GM19397 (cell line): Measurements from ENCODE around the gene FRMD4A.
"Not testable (repeated sequence)": the region's sequence is repeated elsewhere in the genome, so short reads cannot be mapped to it uniquely, and the experiment has no call there.

Source experiments
- ATAC-seq: cut with Tn5 transposase; IDR thresholded peaks from one replicate; pipeline ENCODE4 v1.9.1; 2021; ENCODE audit warnings: mild to moderate bottlenecking, moderate library complexity; ENCODE audit not compliant: unreplicated experiment

Gene FRMD4A

DNA sequence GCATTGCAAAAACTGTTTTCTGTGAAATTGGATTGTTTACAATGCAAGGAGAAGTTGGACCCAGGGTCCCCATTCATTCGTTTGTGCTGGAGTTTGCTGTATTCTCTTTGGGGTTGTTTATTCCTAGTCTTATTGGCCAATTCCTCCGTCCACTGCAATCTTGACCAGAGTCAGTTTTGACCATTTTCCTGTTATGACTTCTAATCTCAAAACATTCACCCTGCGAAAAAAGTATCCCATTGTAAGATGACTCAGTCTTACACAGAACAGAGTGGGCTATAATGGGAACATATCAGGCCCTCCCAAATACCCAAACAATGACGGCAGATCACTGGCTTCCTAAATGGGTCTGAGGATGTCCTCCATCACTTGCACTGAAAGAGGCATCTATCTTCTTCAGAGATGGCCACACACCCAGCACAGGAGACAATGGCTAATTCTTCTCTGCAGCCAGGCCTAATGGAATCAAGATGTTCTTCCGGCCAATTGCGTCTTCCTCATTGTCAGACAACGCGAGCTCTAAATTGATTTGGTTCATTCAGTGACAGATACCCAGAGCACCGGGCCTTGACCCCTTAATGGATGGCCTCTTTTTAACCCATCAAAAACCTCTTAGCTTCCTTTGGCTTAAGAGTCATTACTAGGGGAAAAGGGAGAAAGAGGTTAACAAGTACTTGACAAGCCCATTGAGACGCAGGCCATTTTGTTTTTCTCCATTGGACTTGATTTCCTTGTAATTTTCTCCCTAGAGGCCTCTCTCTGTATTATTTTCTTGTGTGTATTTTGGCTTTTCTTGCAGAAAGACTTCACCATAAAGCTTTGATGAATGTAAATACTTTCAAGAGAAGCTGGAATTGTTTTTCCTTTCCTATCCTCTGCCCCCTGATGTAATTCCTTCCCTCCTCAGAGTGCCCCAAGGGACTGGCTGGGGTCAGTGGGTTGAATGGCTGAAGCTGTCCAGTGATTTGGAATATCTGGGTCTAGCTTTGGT is 614.3 kb downstream of the FRMD4A start:
- no peak for ATAC-seq

DNA sequence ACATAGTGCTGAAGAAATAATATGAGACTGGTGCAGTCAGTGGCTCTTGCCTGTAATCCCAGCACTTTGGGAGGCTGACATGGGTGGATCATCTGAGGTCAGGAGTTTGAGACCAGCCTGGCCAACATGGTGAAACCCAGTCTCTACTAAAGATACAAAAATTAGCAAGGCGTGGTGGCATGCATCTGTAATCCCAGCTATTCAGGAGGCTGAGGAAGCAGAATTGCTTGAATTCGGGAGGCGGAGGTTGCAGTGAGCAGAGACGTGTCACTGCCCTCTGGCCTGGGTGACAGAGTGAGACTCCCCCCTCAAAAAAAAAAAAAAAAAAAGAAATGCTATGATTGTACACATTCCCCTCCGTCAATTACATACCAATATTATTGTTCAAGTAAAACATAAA is 615.1 kb downstream of the FRMD4A start:
- not testable (repeated sequence) for ATAC-seq

DNA sequence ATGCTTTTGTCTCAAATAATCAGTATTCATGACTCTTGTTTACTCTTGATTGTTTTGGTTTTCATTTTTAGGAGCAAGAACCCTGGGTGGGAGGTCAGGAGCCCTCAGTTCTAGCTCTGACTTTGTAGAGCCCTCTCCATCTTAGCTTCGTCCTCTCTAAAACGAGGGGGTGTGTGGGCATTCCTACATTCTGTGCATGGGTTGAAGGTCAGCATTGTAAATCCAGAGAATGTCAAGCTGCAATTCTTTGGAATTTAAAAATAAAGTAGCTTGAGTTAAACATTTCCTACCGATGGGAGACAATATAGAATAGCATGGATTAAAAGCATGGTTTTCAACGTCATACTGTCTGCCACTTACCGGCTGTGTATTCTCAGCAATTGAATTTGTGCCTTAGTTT is 615.6 kb downstream of the FRMD4A start:
- ATAC-seq = no peak

DNA sequence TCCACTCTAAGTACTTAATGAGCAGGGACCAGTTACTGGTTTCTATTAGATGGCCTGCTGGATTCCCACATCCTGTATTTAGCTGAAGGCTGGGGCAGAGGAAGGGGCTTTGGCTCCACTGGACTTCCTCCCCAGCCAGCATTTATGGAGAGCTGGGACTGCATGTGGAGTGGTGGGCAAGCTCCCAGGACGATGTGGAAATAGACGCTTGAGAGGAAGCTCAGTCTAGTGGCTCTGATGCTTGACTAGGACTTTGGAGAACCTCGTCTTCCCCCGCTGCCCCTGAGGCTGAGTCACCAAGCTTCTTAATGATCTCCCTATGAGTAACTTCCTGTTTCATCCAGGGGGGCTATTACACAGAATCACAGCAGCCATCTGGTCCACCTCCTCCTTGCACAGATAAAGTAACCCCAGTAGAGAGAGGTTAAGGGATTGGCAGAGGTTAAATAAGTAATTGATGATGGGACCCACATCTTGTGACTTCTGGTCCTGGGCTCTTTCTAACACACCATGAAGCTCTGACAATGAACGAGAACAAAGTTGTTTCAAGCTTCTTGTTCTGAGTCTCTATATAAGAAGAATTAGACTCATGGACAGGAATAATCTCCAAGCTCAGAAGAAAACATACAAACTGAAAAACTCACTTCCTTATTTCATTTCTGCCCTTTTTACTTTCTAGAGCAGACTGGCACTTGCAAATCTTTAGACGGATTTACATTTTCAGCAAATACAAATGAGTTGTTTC is 617.7 kb downstream of the FRMD4A start:
- ATAC-seq = peak; percentile 74

DNA sequence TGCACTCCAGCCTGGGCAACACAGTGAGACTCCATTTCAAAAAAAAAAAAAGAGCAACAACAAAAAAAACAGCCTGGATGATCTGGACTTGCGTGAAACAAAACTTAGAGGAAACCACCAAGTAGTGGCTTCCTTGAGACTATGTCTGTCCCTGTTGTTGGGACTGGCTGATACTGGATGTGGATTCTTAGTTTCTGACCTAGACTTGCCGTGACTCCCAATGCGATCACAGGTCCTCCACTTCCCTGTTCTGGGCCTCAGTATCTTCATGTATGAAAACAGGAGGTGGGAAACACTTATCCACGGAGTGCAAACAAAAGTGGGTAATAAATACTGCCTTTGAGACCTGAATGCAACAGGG is 618.3 kb downstream of the FRMD4A start:
- ATAC-seq = no peak

DNA sequence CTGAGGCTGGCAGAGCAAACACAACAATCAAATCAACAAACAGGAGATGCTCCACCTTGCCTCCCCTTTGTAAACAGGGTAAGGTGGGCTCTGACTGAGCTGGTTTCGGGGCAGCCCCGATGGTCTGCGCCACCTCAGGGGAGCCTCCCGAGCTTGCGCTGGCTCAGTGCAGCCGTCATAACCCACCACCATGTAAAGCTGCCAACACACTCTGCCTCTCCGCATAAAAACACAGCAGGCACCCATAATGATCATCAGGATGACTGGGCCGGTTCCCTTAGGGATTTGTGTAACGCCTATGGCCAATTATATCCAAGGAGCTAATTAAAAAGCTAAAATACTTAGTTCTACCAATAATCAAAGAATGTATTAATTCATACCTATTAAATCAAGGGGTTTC is 619.4 kb downstream of the FRMD4A start:
- no peak for ATAC-seq

DNA sequence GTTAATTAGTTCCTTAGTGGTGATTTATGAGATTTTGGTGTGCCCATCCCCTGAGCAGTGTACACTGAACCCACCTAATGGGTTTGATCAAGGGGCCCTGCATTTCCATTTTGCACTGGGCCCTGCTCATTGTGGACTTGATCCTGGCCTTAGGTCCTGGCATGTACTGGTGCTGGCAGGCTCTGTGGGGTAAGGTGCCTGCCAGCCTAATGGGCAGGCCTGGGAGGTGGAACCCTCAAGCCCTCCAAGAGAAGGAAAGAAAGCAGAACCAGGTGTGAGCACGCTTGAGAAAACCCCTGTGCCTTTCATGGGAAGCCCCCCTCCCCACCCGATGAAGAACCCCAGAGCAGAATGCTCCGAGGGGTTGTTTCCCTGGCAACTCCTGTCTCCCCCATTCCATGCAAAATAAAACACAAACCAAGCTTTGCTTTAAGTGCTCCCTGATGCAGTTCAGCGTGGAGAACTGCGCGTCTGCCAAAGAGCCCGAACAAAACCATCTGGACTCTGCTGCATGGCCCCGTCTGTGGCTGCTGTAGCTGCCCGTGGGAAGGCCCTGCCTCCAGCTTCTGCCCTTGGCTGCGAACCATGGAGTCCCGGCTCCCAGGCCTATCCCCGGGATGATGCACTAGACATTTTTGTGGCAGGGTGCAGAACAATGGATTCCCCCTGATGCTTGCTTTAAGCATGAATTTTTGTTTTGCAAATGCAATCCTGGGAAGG is 620.6 kb downstream of the FRMD4A start:
- ATAC-seq = no peak

DNA sequence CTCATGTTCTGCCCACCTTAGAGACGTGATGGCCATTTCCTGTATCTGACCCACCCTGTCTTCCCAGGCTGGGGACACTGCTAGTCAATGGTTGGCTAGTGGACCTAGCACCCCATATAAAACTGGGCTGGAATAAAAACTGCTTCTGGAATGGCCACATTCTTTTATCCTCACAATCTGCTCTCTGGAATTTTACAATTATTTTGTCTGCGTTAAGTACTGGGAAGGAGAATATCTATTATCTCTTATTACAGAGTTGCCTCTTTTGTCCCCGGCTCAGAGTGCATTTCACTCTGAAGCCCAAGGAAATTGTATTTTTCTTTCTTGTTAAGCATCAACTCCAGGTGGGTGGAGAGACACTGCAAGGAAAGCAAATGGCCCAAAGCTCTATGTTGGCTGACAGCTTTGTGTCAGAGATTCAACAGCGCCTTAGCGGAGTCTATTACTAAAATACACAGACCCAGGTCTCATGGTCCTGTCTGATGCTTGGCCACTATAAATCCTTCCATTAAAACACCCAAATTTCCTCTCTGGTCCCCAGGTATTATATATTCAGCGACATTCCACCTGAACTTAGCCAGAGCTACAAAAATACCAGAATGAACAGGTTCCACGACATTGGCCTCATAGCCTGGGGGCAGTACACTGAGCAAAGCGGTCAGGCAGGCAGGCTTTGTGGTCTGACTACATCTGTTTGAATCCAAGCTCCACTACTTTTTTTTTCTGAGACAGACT is 622.3 kb downstream of the FRMD4A start:
- ATAC-seq = no peak

DNA sequence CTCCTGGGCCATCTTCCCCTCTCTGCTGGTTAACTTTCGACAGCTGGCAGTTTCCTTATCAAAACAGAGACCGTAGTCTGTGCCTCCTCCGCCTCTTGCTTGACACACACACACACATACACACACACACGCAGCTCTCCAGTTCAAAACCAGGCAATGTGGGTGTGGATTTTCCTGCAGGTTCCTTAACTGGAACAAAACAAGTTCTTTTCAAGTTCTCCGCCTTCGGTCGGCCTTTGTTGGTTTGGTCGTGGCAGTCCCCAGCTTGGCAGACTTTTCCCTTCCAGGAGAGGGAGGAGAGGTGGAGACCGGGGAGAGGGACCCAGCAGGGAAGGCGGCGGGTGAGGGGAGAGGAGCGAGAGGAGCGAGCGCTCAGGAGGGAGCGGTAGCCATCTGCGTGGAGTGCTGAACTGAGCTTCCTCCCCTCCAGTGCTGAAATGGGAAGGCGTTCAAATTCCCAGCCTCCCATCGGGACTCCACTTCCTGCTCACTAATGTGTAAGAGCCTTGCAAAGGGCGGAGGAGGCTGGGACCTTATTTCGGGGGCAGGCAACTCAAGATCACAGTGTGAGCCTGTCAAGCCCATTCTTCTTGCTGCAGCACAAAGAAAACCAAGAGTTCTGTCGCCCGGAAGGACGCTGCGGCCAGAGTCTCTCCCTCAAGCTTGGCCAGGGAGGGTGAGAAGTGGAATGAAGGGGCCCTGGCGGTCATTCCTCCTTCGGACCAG is 623.4 kb downstream of the FRMD4A start:
- ATAC-seq = peak; percentile 41

DNA sequence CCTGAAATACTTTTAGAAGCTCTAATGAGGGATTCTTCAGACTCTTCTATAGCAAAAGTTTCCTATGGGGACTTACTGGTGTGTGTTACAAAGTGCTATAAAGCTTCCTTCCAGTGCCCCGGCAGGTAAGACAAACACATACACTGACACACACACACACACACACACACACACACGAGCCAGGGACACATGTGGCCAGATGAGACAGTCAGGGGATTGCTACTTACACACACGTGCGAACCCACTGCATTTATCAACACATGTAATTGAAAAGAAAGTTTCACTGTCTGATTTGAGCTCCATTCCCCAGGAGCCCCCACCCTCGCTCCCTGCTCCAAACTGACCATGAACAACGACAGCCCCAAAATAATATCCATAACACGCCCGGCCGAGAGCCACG is 624.1 kb downstream of the FRMD4A start:
- ATAC-seq = no peak

DNA sequence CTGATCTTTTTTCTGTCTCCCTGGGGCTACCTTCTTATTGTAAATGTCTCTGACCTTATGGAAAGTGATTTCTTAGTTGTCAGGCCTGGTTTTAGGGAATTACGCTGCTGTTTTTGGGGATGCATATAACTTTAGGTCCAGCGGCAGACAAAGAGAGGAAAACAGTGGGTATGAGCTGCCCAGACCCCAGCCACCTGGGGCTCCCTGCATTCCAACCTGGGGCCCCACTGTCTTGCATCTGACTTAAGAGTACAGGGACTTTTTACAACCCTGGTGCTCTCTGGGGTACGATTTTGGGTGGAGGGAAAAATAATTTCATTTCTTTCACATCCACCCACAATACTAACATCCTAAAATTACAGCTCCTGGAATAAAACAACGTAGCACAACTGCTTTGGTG is 624.5 kb downstream of the FRMD4A start:
- no peak for ATAC-seq

DNA sequence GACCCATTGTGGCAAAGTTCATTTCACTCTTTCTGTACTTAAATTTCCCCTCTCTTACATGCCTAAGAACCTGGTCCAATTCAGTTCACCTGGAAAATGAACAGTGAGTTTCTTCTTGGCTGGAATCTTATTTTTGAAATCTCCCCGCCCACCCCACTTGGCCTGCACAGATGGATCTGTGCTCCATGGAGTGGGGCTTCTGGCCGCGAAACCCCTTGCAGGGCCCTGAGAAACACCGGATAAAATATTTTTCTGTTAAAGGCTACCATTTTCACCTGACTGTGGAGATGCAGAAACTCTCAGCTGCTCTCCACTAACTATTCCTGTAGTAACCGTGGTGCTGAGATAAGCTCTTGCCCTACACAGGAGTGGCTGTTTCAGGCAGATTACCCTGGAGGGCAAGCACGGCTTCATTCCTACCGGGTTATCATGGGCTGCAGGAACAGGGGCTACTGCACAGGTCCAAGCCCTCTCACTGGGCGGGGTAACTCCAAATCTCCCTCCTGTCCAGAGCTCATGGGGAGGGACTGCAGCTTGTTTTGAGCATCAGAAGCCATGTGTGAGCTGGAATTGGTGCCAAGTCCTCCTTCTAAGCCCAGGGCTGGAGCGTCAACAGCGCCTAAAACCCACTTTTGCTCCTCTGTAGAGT is 625.1 kb downstream of the FRMD4A start:
- ATAC-seq = no peak

DNA sequence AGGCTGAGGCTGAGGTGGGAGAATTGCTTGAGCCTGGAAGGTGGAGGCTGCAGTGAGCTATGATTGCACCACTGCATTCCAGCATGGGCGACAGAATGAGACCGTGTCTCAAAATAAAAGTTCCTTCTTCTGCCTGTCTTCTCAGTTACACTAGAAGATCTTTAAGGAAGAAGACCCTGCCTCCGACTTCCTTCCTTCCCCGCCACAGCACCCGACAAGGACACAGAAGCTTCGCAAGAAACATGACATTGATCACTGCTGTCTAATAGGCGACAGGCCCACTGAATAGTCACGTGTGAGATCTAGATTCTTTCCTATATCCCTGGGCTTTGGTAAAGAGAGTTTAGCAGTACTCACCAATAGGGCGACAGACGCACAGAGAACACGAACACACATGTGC is 625.8 kb downstream of the FRMD4A start:
- ATAC-seq = no peak

DNA sequence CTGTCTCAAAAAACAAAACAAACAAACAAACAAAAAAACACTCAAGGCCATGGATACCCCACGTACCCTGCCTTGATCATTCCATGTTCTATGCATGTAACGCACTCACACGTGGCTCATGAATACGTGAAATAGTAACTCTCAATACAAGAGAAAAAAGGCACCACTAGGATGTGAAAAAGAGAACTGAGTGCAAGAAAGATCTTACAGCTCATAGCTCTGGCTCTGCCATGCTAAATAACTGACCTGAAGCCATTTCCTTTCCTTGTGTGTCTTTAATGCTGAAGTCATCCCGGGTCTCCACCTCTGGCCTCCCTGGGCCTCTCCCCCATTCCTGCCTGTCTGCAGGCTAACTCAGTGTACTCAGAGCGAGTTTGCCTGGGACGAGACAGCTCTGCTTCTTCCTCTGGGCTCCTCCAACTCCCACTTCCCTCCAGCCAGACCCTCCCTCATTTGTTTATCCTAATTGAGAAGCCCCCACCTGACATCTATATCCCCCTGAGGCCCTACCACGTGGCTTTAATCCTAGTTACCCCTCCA is 626.7 kb downstream of the FRMD4A start:
- no peak for ATAC-seq

DNA sequence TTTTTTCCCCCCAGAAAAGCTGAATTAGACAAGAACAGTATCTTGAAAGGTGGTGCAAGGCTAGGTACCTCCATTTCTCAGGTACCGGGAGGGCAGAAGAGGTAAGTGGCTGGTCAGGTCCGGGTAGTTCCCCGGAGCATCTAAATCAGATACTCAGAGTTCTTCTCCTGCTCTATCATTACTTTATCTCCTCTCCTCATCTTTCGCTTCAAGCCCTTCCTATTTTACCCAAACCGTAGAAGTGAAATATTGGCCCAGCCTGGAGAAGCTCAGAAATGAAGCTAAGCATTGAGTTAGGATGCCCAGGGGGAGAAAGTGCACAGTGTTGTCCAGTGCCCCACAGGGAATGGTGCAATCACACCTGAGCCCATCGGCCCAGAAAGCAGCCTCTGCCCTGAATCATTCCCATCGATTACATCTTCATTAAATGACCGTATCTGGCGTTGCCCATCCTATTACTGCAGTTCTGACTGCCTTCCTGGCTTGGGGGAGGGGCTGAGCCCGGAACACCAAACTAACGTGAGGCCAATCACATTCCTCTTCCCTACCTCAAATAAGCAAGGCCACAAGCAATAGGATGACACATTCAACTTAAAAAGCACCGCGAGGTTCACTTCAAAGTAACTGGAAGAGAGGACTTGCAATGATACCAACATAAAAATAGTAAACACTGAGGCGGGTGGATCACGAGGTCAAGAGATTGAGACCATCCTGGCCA is 627.5 kb downstream of the FRMD4A start:
- ATAC-seq = no peak

DNA sequence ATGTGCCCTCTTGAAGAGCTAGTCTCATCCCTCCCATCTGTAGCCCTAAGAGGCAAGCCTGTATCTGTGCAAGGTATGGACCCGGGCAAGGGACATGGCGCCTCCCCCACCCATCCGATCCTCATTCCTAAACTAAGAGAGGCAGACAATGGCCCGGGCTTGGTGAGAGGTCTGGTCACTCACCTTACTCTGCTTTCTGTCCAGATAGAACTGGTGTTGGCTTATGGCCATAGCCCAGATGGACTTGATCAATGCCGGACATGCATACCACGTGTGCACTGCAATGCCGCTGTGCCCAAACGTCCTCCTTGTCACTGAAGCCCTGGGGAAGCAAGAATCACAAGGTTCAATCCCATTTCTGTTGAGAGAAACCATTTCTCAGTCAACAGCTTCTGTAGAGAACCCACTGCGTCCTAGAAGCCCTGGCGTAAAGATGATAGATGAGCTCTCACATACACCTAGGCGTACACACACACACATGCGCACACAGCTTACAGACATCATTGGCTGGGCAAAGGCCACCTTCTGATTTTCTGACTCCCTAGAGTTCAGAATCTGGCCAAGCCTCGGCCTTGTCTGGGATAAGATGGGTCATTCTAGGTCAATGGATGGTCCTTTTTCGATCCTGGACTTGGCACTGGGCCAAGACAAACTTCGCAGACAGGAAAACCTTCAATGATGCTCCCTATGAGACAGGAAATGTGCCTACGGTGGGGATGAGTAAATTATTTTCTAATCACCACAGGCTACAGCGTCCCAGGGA is 629.4 kb downstream of the FRMD4A start:
- no peak for ATAC-seq

DNA sequence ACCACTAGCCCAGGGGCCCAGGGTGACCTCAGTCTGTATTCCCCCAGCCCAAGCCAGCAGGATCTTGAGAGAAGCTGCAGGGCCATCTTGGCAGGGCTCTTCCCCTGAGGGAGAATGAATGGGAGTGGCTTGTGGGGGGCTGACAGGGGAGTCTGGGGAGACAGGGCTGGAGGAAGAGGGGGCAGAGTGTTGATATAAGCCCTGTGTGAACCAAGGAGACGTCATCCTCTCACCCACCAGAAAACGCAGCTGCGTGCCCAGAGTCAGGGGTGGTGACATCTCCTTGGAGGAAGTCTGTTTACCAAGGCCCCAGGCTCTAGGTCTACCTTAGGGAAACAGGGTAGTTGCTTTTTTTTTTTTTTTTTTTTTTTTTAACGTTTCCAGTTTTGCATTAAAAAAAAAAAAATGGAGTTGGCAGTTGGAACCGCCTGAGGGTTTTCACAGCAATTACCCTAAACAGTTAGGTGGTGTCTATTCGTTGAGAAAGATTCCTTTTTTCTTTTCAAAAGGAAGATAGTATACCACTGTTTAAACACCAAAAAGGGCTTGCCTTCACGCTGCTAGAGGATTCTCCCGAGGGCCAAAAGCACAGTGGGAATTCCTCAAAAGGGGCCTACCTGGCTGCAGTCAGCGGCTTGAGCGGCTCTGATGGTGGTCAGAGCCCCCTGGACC is 630.1 kb downstream of the FRMD4A start:
- ATAC-seq = no peak
